ENCODE measurements around the gene TMEM175. TPM values are rescaled to one million over a fixed set of nuclear protein-coding genes. Genes with fewer than 3 reads are reported as not detected.

The TMEM175 gene
- total and polyA plus RNA-seq, 2 of the 8 experiments (the other 6 are each of a cell fraction or from before 2014, with no cell fraction given) = 4.9 to 20.7 TPM

DNA sequence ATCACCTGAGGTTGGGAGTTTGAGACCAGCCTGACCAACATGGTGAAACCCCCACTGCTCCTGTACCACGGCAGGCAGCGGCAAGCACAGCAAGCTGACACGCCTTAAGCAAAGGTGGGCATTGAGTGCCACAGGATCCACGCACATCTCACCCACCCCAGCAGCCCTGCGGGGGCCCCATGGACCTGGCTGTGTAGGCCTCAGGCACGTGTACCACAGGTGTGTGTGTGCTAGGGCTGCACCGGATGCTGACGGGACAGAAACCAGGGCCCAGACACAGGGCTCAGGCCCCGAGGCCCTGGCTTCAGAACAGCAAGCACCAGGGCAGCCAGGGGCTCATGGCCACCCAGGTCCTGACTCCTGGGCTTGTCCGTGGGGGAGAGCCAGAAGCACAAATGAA is 46.9 kb upstream of the TMEM175 start:
- H3K14ac ChIP-seq (ENCODE audit: insufficient read length) = no peak overlapping the region
- H3K27ac ChIP-seq (ENCODE audit: low read depth, low read length) = no peak overlapping the region
- H3K4ac ChIP-seq (replicated peaks; ENCODE audit: insufficient read length, low read depth, low read length) = no peak overlapping the region
- CTCF ChIA-PET (ENCODE audit: partially characterized antibody) = no interaction called here
- H3K18ac ChIP-seq (ENCODE audit: extremely low read depth, low read length) = no peak overlapping the region
- DNase-seq (ENCODE audit: low read depth in 1 of 2, low spot score in 2 of 2) (no peak), FAIRE-seq (no peak)
- H2BK120ac ChIP-seq (replicated peaks; ENCODE audit: low read depth, low read length) = no peak overlapping the region
- no peak overlapping the region for H3K23ac ChIP-seq (ENCODE audit: insufficient read length)
- no peaks in the 10 kb centered on the region; the same call in 1 of the 2 replicates for H3K79me1 ChIP-seq (ENCODE audit: low read depth, low read length)
- no peaks in the 10 kb centered on the region for H3K79me2 ChIP-seq (ENCODE audit: control insufficient read depth in 1 of 2, insufficient read depth in 2 of 2, low read length in 2 of 2)
- no peak overlapping the region for H2BK12ac ChIP-seq (ENCODE audit: low read depth, low read length)
- 95% methylated on average over 10 of the region's 10 CpGs; no CpG with 5 or more reads in 1 of the 2 experiments for WGBS, 2 experiments (ENCODE audit: extremely low coverage in 1 of 2, insufficient coverage in 1 of 2, insufficient read length in 1 of 2, insufficient replicate concordance in 2 of 2, low coverage in 1 of 2, low lambda C conversion rate in 2 of 2, missing lambda C conversion rate in 1 of 2)
- H4K5ac ChIP-seq (ENCODE audit: insufficient read length, low read depth, low read length) = no peak overlapping the region
- no peak overlapping the region for H3K9ac ChIP-seq (replicated peaks in 1 of 4; ENCODE audit: extremely low read depth in 1 of 4, low read depth in 3 of 4, low read length in 3 of 4)
- POLR2A ChIA-PET (ENCODE audit: partially characterized antibody) = interaction anchor here (1.3 to 1.4 kb wide), 2 partner anchors 12 to 29 kb away, joined by 3 to 5 read pairs; no protein-coding TSS in a partner anchor
- no peak overlapping the region for H2AFZ ChIP-seq (ENCODE audit: low read length)
- H3K4me1 ChIP-seq (replicated peaks in 1 of 4; ENCODE audit: control insufficient read depth in 3 of 4, insufficient read depth in 4 of 4, low read length in 3 of 4) = no peaks in the 10 kb centered on the region
- H3K23me2 ChIP-seq (ENCODE audit: low read depth, low read length) = no peaks in the 10 kb centered on the region; the same call in 1 of the 2 replicates
- H3K27me3 ChIP-seq (replicated peaks in 1 of 4; ENCODE audit: control insufficient read depth in 3 of 4, extremely low read depth in 1 of 4, insufficient read depth in 3 of 4, low read length in 3 of 4) = no peaks in the 10 kb centered on the region
- peak overlapping the region; percentile 25; the same call in 1 of the 2 replicates for H4K8ac ChIP-seq (ENCODE audit: extremely low read depth, insufficient read depth, low read length)
- no peak overlapping the region for H2BK5ac ChIP-seq (ENCODE audit: low read depth, low read length)
- no peak overlapping the region for H3K4me2 ChIP-seq (ENCODE audit: insufficient read depth in 1 of 2, low read depth in 2 of 2, low read length in 2 of 2)
- H4K91ac ChIP-seq (replicated peaks; ENCODE audit: insufficient read length, low read length) = no peak overlapping the region
- peaks cover 0 to 6% of the 10 kb centered on the region in 2 experiments; a peak in 1 of 4 replicates for H3K9me3 ChIP-seq (ENCODE audit: insufficient read depth in 2 of 2, low read depth in 1 of 2, low read length in 1 of 2)
- no peak overlapping the region for H2AK5ac ChIP-seq (ENCODE audit: low read depth, low read length)
- TF ChIP-seq KDM1A (IDR thresholded peaks at IDR 0.05; ENCODE audit: borderline replicate concordance, low read length) (no peak), EGR1 (IDR thresholded peaks at IDR 0.05; ENCODE audit: borderline replicate concordance, low read depth, low read length) (no peak)
- H3K4me3 ChIP-seq (ENCODE audit: extremely low read depth in 1 of 4, insufficient read depth in 2 of 4, low read depth in 3 of 4, low read length in 4 of 4) = no peak overlapping the region
- H2BK20ac ChIP-seq (ENCODE audit: low read length) = no peak overlapping the region
- H3K36me3 ChIP-seq (ENCODE audit: control insufficient read depth in 2 of 4, insufficient read depth in 4 of 4, low read length in 3 of 4) = peaks cover 0 to 11% (median 6%) of the 10 kb centered on the region in 4 experiments; a peak in 6 of 8 replicates
- no peak overlapping the region for H2BK15ac ChIP-seq (ENCODE audit: low read length)
- peaks cover 0 to 19% of the 10 kb centered on the region in 2 experiments for H4K20me1 ChIP-seq (replicated peaks in 1 of 2; ENCODE audit: control insufficient read depth in 1 of 2, insufficient read depth in 2 of 2, low read length in 2 of 2)
- H3K56ac ChIP-seq (replicated peaks; ENCODE audit: insufficient read length, low read depth, low read length) = no peak overlapping the region
